Liver (tissue), 9 donors: ENCODE results near the gene PLEKHF1. TPM values are rescaled to one million over a fixed set of nuclear protein-coding genes. Genes with fewer than 3 reads are reported as not detected.

Experiments used
- DNase-seq: peaks from one replicate; pipeline ENCODE4 v3.0.0-alpha.2; 2017; ENCODE audit warnings: low spot score
- H3K27ac ChIP-seq, 2 donors: one replicate each; pipeline ENCODE4 v1.7.0; 2013; ENCODE audit warnings: inconsistent platforms in 2 of 2, low read length in 2 of 2, control low read depth in 1 of 2, low read depth in 1 of 2, mild to moderate bottlenecking in 1 of 2
- H3K27me3 ChIP-seq, 4 donors: one replicate each; pipeline versions ENCODE4 v1.6.1 to v1.7.0; 2013; ENCODE audit warnings: low read length in 3 of 4, inconsistent platforms in 1 of 4, mild to moderate bottlenecking in 1 of 4, moderate library complexity in 1 of 4; ENCODE audit not compliant: control insufficient read depth in 4 of 4, insufficient read depth in 4 of 4
- H3K36me3 ChIP-seq, 4 donors: one replicate each; pipeline versions ENCODE4 v1.6.1 to v1.7.0; 2013; ENCODE audit warnings: low read length in 3 of 4, mild to moderate bottlenecking in 3 of 4, low read depth in 1 of 4, moderate library complexity in 1 of 4; ENCODE audit not compliant: control insufficient read depth in 4 of 4, insufficient read depth in 3 of 4
- H3K4me1 ChIP-seq, 4 donors: one replicate each; pipeline versions ENCODE4 v1.6.1 to v1.7.0; 2013; ENCODE audit warnings: low read length in 3 of 4, mild to moderate bottlenecking in 3 of 4, moderate library complexity in 1 of 4; ENCODE audit not compliant: control insufficient read depth in 4 of 4, insufficient read depth in 4 of 4
- H3K4me3 ChIP-seq, 3 donors: one replicate each; pipeline versions ENCODE4 v1.6.1 to v1.7.0; 2013; ENCODE audit warnings: low read length in 3 of 3, control low read depth in 1 of 3, low read depth in 1 of 3, mild to moderate bottlenecking in 1 of 3
- H3K9ac ChIP-seq, 2 donors: one replicate each; pipeline ENCODE4 v1.7.0; 2013; ENCODE audit warnings: low read length in 2 of 2, mild to moderate bottlenecking in 2 of 2, moderate library complexity in 2 of 2, control low read depth in 1 of 2, low read depth in 1 of 2
- H3K9me3 ChIP-seq, 4 donors: one replicate each; pipeline versions ENCODE4 v1.6.1 to v1.7.0; 2013; ENCODE audit warnings: low read length in 3 of 4; ENCODE audit not compliant: control insufficient read depth in 4 of 4
- EGR1 ChIP-seq, 2 donors: IDR thresholded peaks; 2 replicates each; pipeline ENCODE4 v1.6.1; 2016 to 2018; ENCODE audit warnings: antibody characterized with exemption in 2 of 2, low read depth in 2 of 2
- FOXA1 ChIP-seq: IDR thresholded peaks from 2 replicates; pipeline ENCODE4 v1.6.1; 2016; ENCODE audit warnings: antibody characterized with exemption
- GABPA ChIP-seq, 2 donors: IDR thresholded peaks in 1 of 2; conservative IDR thresholded peaks in 1 of 2; 2 replicates each; pipeline ENCODE4 v1.6.1; 2016; ENCODE audit warnings: antibody characterized with exemption in 2 of 2, mild to moderate bottlenecking in 1 of 2, moderate library complexity in 1 of 2
- NR2F2 ChIP-seq: IDR thresholded peaks from 2 replicates; pipeline ENCODE4 v1.6.1; 2016; ENCODE audit warnings: antibody characterized with exemption
- SP1 ChIP-seq: IDR thresholded peaks from 2 replicates; pipeline ENCODE4 v1.6.1; 2018; ENCODE audit warnings: antibody characterized with exemption, mild to moderate bottlenecking
- YY1 ChIP-seq: IDR thresholded peaks from 2 replicates; pipeline ENCODE4 v1.6.1; 2016; ENCODE audit warnings: antibody characterized with exemption, mild to moderate bottlenecking
- WGBS: extraction: QIAGEN DNeasy Blood & Tissue Kit; methylation state at CpG from one replicate; pipeline ENCODE4 v1.1.7; 2013; 5-methylcytosine and 5-hydroxymethylcytosine counted together
- polyA plus RNA-seq, 2 donors: library from polyadenylated mRNA; stranded (reverse) in 1 of 2; unstranded in 1 of 2; fragments of 200-250 nt in 1 of 2; fragments of >200 nt in 1 of 2; fragmentation: Nextera tagmentation in 1 of 2; extraction: Ambion mirVana in 1 of 2; gene quantifications; one replicate each; pipeline versions ENCODE4 v1.2.1 to v1.2.3, GENCODE V29; 2013 to 2015
- total RNA-seq, 2 donors: library from RNA; depleted of rRNA; stranded (reverse); fragments of >200 nt; gene quantifications; one replicate each; pipeline ENCODE4 v1.2.3, GENCODE V29; 2014
- TF ChIP-seq, protein P1 (sequence below): IDR thresholded peaks from 2 replicates; pipeline ENCODE4 v1.6.1; 2016; ENCODE audit warnings: antibody characterized with exemption
- TF ChIP-seq, protein P2 (sequence below): IDR thresholded peaks from 2 replicates; pipeline ENCODE4 v1.6.1; 2016; ENCODE audit warnings: antibody characterized with exemption
- TF ChIP-seq, protein P3 (sequence below): fragments of 150-350 bp; IDR thresholded peaks from 2 replicates; pipeline ENCODE4 v1.5.1; 2017; ENCODE audit warnings: improper control_type of control experiment, low read depth, low read length; ENCODE audit not compliant: missing input control
- TF ChIP-seq, protein P4 (sequence below): IDR thresholded peaks from 2 replicates; pipeline ENCODE4 v1.6.1; 2016; ENCODE audit warnings: antibody characterized with exemption
- donor health status: healthy.
- donor health status: healthy.
- donor health status: healthy.
- donor health status: healthy.
- donor health status: healthy.

Gene PLEKHF1
- total and polyA plus RNA-seq, 4 donors: 2.9 to 15.1 (median 8.9) TPM

DNA sequence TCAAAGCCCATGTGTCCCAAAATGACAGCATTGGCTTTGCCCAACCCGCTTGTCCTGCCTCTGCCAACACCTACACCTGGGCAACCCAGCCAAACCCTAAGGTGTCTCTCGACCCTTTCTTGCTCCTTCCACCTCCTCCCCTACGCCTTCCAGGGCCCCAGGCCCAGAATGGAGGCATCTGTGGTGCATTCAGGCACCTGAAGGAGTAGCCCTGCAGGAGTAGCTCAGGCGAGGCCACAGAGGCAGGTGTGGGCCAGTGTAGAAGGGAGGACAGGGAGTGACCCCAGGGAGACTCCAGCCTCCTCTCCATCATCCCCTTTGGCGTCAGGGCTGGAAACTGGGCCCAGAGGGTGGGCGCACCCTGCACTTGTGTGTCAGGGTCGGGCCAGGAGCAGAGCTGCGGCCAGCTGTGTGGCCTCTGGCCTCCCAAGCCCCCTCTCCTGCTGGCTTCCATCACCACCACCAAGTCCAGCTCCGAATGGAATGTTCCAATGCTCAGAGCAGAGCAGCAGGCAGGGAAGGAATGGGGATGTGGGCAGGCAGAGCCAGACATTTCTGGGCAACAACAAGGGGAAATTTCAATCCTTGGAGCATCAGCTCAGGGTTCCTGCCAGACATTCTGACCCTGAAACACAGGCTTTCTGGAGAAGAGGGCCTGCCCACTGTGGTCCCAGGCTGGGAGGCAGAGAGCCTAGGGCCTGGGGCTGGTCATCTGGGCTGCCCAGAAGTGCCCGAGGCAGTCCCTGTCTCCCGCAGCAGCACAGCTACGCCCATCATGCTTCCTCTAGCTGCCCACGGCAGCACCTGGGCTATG is 16.4 kb downstream of the PLEKHF1 start:
- H3K27ac ChIP-seq: no peak overlapping the region
- WGBS: 92% methylated on average over 13 of the region's 13 CpGs
- H3K36me3 ChIP-seq: no peaks in the 10 kb centered on the region
- H3K4me3 ChIP-seq: no peak overlapping the region
- no peak overlapping the region for H3K9ac ChIP-seq
- no peak for DNase-seq
- H3K27me3 ChIP-seq: no peaks in the 10 kb centered on the region
- TF ChIP-seq NR2F2: peak; percentile 62
- TF ChIP-seq, protein P1, sequence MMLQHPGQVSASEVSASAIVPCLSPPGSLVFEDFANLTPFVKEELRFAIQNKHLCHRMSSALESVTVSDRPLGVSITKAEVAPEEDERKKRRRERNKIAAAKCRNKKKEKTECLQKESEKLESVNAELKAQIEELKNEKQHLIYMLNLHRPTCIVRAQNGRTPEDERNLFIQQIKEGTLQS: no peak
- TF ChIP-seq, protein P2, sequence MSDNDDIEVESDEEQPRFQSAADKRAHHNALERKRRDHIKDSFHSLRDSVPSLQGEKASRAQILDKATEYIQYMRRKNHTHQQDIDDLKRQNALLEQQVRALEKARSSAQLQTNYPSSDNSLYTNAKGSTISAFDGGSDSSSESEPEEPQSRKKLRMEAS: no peak
- H3K9me3 ChIP-seq: no peaks in the 10 kb centered on the region
- peaks cover 23 to 43% (median 27%) of the 10 kb centered on the region in 4 donors for H3K4me1 ChIP-seq

DNA sequence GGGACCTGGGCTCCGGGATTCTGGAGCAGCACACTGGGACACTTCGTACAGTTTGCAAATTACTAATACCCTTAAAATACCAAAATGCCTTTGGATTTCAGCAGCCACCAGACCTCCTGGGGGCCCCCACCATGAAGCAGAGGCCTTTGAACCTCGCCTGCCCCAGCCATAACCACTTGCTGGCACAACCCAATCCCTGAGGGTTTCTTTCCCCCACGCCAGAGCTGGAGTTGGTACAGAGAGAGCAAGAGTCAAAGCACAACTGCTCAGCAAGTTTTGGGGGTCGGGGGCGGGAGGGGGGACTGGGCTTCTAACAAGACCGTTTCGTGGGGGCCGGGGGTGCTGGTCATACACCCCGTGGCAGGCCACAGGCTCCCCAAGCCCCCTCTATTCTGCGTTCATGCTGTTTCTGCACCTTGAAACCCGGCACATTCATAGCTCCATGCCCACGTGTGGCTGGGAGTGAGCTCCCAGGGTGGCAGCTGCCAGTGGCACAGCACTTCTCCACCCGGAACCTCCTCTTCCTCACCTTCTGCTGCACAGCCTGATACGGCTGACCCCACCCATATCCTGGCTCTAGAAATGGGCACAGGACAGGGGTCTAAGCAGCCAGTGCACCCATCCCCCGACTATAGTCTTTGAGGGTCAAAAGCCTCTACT is 17.1 kb downstream of the PLEKHF1 start:
- H3K36me3 ChIP-seq: no peaks in the 10 kb centered on the region
- no peak overlapping the region for H3K4me3 ChIP-seq
- peaks cover 17 to 35% (median 22%) of the 10 kb centered on the region in 4 donors for H3K4me1 ChIP-seq
- TF ChIP-seq, protein P2: no peak
- no peak for TF ChIP-seq FOXA1
- TF ChIP-seq YY1: no peak
- TF ChIP-seq EGR1 (IDR thresholded peaks at IDR 0.05; ENCODE audit: low read depth in 2 of 2): no peak
- TF ChIP-seq, protein P3, sequence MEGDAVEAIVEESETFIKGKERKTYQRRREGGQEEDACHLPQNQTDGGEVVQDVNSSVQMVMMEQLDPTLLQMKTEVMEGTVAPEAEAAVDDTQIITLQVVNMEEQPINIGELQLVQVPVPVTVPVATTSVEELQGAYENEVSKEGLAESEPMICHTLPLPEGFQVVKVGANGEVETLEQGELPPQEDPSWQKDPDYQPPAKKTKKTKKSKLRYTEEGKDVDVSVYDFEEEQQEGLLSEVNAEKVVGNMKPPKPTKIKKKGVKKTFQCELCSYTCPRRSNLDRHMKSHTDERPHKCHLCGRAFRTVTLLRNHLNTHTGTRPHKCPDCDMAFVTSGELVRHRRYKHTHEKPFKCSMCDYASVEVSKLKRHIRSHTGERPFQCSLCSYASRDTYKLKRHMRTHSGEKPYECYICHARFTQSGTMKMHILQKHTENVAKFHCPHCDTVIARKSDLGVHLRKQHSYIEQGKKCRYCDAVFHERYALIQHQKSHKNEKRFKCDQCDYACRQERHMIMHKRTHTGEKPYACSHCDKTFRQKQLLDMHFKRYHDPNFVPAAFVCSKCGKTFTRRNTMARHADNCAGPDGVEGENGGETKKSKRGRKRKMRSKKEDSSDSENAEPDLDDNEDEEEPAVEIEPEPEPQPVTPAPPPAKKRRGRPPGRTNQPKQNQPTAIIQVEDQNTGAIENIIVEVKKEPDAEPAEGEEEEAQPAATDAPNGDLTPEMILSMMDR: no peak
- TF ChIP-seq, protein P1: no peak
- TF ChIP-seq, protein P4, sequence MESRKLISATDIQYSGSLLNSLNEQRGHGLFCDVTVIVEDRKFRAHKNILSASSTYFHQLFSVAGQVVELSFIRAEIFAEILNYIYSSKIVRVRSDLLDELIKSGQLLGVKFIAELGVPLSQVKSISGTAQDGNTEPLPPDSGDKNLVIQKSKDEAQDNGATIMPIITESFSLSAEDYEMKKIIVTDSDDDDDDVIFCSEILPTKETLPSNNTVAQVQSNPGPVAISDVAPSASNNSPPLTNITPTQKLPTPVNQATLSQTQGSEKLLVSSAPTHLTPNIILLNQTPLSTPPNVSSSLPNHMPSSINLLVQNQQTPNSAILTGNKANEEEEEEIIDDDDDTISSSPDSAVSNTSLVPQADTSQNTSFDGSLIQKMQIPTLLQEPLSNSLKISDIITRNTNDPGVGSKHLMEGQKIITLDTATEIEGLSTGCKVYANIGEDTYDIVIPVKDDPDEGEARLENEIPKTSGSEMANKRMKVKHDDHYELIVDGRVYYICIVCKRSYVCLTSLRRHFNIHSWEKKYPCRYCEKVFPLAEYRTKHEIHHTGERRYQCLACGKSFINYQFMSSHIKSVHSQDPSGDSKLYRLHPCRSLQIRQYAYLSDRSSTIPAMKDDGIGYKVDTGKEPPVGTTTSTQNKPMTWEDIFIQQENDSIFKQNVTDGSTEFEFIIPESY: no peak
- WGBS: 88% methylated on average over 16 of the region's 16 CpGs
- H3K27me3 ChIP-seq: no peaks in the 10 kb centered on the region
- DNase-seq: no peak
- no peak overlapping the region for H3K27ac ChIP-seq
- H3K9ac ChIP-seq: no peak overlapping the region
- H3K9me3 ChIP-seq: no peaks in the 10 kb centered on the region

DNA sequence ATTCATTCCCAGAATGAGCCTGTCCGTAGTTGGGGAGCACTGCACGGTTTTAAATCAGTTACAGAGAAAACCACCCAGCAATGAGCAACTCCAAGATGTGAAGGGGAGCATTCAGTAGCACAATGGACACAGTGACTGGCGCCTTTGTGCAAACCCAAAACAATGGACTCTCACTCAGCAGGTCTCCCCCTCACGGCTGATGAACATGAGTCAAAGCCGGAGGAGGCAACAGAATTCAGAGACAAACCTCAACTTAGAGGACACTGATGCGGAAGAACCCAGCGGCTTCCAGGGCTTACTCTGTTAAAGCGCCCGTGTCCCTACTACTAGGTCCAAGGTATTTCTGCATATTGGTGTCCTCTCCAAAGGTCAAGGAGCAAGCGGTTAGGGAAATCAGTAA is 17.7 kb downstream of the PLEKHF1 start:
- Histone ChIP-seq H3K27ac (no peak overlapping the region), H3K9me3 (no peaks in the 10 kb centered on the region), H3K27me3 (no peaks in the 10 kb centered on the region), H3K4me3 (no peak overlapping the region), H3K36me3 (no peaks in the 10 kb centered on the region), H3K4me1 (peaks cover 11 to 29% (median 16%) of the 10 kb centered on the region in 4 donors), H3K9ac (no peak overlapping the region)
- TF ChIP-seq, protein P3: no peak
- no peak for TF ChIP-seq NR2F2
- TF ChIP-seq, protein P4: no peak
- no peak for TF ChIP-seq SP1
- no peak for TF ChIP-seq GABPA (IDR thresholded peaks at IDR 0.05 in 1 of 2, conservative IDR thresholded peaks at IDR 0.05 in 1 of 2)
- 93% methylated on average over 10 of the region's 10 CpGs for whole genome bisulfite sequencing
- no peak for DNase-seq
